ENCODE data around the gene CCDC33. TPM values are rescaled to one million over a fixed set of nuclear protein-coding genes. Genes with fewer than 3 reads are reported as not detected.

The CCDC33 gene
- total and polyA plus RNA-seq, 10 of the 15 experiments (the other 5 are each of a cell fraction or from before 2014, with no cell fraction given): 0.57 to 5.8 (median 4.3) TPM

DNA sequence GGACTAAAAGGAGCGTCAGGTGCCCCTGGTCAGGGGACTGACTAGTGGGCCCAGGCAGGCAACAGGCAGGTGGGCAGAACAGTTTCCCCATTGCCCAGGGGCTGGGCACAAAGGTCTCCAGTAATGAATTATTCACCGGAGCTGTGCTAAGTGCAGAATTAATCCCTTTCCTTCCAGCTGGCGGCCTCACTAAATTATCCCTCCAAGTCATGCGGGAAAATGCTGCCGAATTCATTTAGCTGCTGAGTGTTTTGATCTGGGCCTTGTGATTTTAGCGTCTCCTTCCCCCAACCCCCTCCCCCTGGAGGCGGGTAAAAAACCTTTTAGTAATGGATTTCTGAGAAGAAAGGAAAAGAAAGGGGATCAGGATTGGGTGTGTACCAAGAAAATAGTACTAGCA, 47.2 kb downstream of the CCDC33 start (continued):
- TF ChIP-seq, protein P1, sequence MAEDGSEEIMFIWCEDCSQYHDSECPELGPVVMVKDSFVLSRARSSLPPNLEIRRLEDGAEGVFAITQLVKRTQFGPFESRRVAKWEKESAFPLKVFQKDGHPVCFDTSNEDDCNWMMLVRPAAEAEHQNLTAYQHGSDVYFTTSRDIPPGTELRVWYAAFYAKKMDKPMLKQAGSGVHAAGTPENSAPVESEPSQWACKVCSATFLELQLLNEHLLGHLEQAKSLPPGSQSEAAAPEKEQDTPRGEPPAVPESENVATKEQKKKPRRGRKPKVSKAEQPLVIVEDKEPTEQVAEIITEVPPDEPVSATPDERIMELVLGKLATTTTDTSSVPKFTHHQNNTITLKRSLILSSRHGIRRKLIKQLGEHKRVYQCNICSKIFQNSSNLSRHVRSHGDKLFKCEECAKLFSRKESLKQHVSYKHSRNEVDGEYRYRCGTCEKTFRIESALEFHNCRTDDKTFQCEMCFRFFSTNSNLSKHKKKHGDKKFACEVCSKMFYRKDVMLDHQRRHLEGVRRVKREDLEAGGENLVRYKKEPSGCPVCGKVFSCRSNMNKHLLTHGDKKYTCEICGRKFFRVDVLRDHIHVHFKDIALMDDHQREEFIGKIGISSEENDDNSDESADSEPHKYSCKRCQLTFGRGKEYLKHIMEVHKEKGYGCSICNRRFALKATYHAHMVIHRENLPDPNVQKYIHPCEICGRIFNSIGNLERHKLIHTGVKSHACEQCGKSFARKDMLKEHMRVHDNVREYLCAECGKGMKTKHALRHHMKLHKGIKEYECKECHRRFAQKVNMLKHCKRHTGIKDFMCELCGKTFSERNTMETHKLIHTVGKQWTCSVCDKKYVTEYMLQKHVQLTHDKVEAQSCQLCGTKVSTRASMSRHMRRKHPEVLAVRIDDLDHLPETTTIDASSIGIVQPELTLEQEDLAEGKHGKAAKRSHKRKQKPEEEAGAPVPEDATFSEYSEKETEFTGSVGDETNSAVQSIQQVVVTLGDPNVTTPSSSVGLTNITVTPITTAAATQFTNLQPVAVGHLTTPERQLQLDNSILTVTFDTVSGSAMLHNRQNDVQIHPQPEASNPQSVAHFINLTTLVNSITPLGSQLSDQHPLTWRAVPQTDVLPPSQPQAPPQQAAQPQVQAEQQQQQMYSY (CRISPR knock-in tag; IDR thresholded peaks at IDR 0.05): no peak
- TF ChIP-seq NR2C2 (IDR thresholded peaks at IDR 0.05; ENCODE audit: borderline replicate concordance, control insufficient read depth, insufficient read length, low read depth) (no peak), LARP7 (IDR thresholded peaks at IDR 0.05) (no peak), RFX5 (IDR thresholded peaks at IDR 0.05; ENCODE audit: low read depth, low read length) (no peak), HDAC2 (IDR thresholded peaks at IDR 0.05) (no peak), E4F1 (IDR thresholded peaks at IDR 0.05; ENCODE audit: borderline replicate concordance, partially characterized antibody) (no peak)

DNA sequence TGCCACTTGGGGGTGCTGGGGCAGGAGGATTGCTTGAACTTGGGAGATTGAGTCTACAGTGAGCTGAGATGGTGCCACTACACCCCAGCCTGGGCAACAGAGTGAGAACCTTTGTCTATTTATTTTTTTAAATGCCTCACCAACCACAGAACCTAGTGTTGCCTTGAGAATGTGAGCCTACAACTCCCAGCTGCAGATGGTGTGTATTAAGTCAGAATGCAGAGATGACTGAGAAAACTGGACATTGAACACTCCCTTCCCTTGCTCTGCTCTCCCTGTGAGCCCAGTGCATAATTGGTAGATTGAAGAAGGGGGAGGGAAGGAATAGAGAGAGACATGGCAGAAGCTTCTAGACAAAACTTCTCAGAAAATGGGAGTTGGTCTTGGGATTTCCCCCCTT, 53.5 kb downstream of the CCDC33 start:
- no peaks in the 10 kb centered on the region for H4K20me1 ChIP-seq (ENCODE audit: control insufficient read depth, insufficient read depth)
- peaks cover 7% of the 10 kb centered on the region for H3K4me1 ChIP-seq (ENCODE audit: control insufficient read depth, insufficient read depth, low read length)
- H3K27ac ChIP-seq (ENCODE audit: control insufficient read depth, insufficient read depth): no peak overlapping the region
- RAD21 ChIA-PET (ENCODE audit: unreplicated experiment): interaction anchor here (1.4 kb wide), 1 partner anchor 31 kb away, joined by 5 read pairs; no protein-coding TSS in a partner anchor
- no TSS peak for BruUV-seq (replicated peaks)
- H3K9ac ChIP-seq (ENCODE audit: control insufficient read depth, insufficient read depth, low read length): no peak overlapping the region
- no peaks in the 10 kb centered on the region for H3K9me3 ChIP-seq (replicated peaks; ENCODE audit: control insufficient read depth, insufficient read depth, low read length)
- no peaks in the 10 kb centered on the region for H3K79me2 ChIP-seq (ENCODE audit: control insufficient read depth, insufficient read depth, low read length)
- ATAC-seq (no peak), FAIRE-seq (no peak), DNase-seq (ENCODE audit: low read depth, low spot score) (no peak)
- CTCF ChIA-PET: interaction anchor here (1.4 kb wide), 1 partner anchor 317 kb away, joined by 6 read pairs; no protein-coding TSS in a partner anchor
- POLR2A ChIA-PET: no interaction called here
- H3K36me3 ChIP-seq (ENCODE audit: control insufficient read depth in 2 of 2, insufficient read depth in 2 of 2, low read length in 1 of 2): no peaks in the 10 kb centered on the region
- H3K4me2 ChIP-seq (ENCODE audit: control insufficient read depth, insufficient read depth): no peak overlapping the region
- SMC1A ChIA-PET (ENCODE audit: uncharacterized antibody, unreplicated experiment): no interaction called here
- H3K27me3 ChIP-seq (replicated peaks in 1 of 2; ENCODE audit: control insufficient read depth in 2 of 2, insufficient read depth in 2 of 2, low read length in 1 of 2): no peaks in the 10 kb centered on the region; a peak in 1 of 4 replicates
- in situ Hi-C loops (cut with MboI): no loop called here
- intact Hi-C loops (cut with micrococcal nuclease; ENCODE audit: unreplicated experiment): no loop called here
- no peak overlapping the region for H3K4me3 ChIP-seq
- H2AFZ ChIP-seq (ENCODE audit: control insufficient read depth, low read depth, low read length): no peak overlapping the region
- no peak for TF ChIP-seq USF2 (IDR thresholded peaks at IDR 0.05; ENCODE audit: borderline replicate concordance, low read depth, low read length)
- no peak for TF ChIP-seq POLR2A (IDR thresholded peaks at IDR 0.05; ENCODE audit: low read depth, low read length)
- TF ChIP-seq, protein P1 (CRISPR knock-in tag; IDR thresholded peaks at IDR 0.05): no peak

All from GM12878 (cell line).